Heart right ventricle (tissue), 16 donors: Measurements from ENCODE around the gene SLC31A2. TPM values are rescaled to one million over a fixed set of nuclear protein-coding genes. Genes with fewer than 3 reads are reported as not detected.

ENCODE experiments used
- ATAC-seq, 8 donors: fragments of 200-7000 bp; cut with Tn5 transposase; one replicate each; pipeline ENCODE4 v1.9.1; 2020; ENCODE audit warnings: mild to moderate bottlenecking in 8 of 8, moderate library complexity in 8 of 8, moderate number of reproducible peaks in 1 of 8
- DNase-seq, 2 donors: peaks; one replicate each; pipeline ENCODE4 v3.0.0-alpha.2; 2020
- H3K27ac ChIP-seq, 10 donors: fragments of 200-600 bp; sonication (generic) in 2 of 10; one replicate each; pipeline versions ENCODE4 v1.5.0 to v1.8.0; 2020 to 2022; ENCODE audit warnings: mild to moderate bottlenecking in 3 of 10
- H3K27me3 ChIP-seq, 7 donors: fragments of 200-600 bp; one replicate each; pipeline ENCODE4 v1.8.0; 2021 to 2022; ENCODE audit warnings: mild to moderate bottlenecking in 2 of 7
- H3K36me3 ChIP-seq, 9 donors: fragments of 200-600 bp; sonication (generic) in 1 of 9; one replicate each; pipeline versions ENCODE4 v1.5.0 to v1.8.0; 2020 to 2022; ENCODE audit warnings: mild to moderate bottlenecking in 2 of 9
- H3K4me1 ChIP-seq, 9 donors: fragments of 200-600 bp; sonication (generic) in 1 of 9; one replicate each; pipeline versions ENCODE4 v1.5.0 to v1.8.0; 2020 to 2022; ENCODE audit warnings: mild to moderate bottlenecking in 4 of 9
- H3K4me3 ChIP-seq, 10 donors: fragments of 200-600 bp; sonication (generic) in 2 of 10; one replicate each; pipeline versions ENCODE4 v1.5.0 to v1.8.0; 2020 to 2022; ENCODE audit warnings: mild to moderate bottlenecking in 7 of 10, moderate library complexity in 2 of 10
- H3K9me3 ChIP-seq, 11 donors: fragments of 200-600 bp in 10 of 11; sonication (generic) in 2 of 11; one replicate each; pipeline versions ENCODE4 v1.5.0 to v1.8.0; 2013 to 2022; ENCODE audit warnings: mild to moderate bottlenecking in 2 of 11, control low read depth in 1 of 11, moderate library complexity in 1 of 11
- WGBS, 2 donors: extraction: QIAGEN DNeasy Blood & Tissue Kit; methylation state at CpG; one replicate each; pipeline ENCODE4 v1.1.7; 2013; ENCODE audit warnings: inconsistent platforms in 1 of 2; 5-methylcytosine and 5-hydroxymethylcytosine counted together
- intact Hi-C, 10 donors: fragments of 100-400 bp; cut with DNase I; formaldehyde crosslinking; loops; one replicate each; pipeline versions ENCODE4 v1.11.1 to v1.14.2; 2022
- polyA plus RNA-seq, 2 donors: library from polyadenylated mRNA; stranded (reverse); fragments of 200-250 nt; gene quantifications; one replicate each; pipeline ENCODE4 v1.2.3, GENCODE V29; 2013
- total RNA-seq, 10 donors: library from RNA; stranded (reverse); fragmentation: NEBNext Ultra II Directional in 3 of 10; extraction: Animal tissue kit (Norgen Biotek cat#: 25700) in 3 of 10; gene quantifications; one replicate each; pipeline versions ENCODE4 v1.2.1 to v1.2.4, GENCODE V29; 2021 to 2023
- TF ChIP-seq, protein P1 (sequence below), 9 donors: fragments of 200-600 bp; sonication (generic) in 2 of 9; IDR thresholded peaks; one replicate each; pipeline versions ENCODE4 v1.5.0 to v1.8.0; 2021 to 2022; ENCODE audit warnings: antibody characterized with exemption in 9 of 9, mild to moderate bottlenecking in 5 of 9, moderate library complexity in 1 of 9
- donor health status: Arrhythmogenic right ventricular cardiomyopathy.
- donor health status: ischemic (EF 13 %, LVEDD 7.1; RV severe dilation, severe dysfunction).
- donor health status: healthy with polysubstance abuse.
- donor health status: DM: no; HTN: yes; CAD: no.
- donor health status: DM: no; HTN: no; CAD: no.
- donor health status: ischemic (EF 25% LVEDD 6.9; RV normal size, moderate dysfunction).
- donor health status: ischemic (EF 25% LVEDD 5.7; RV mildly dilated, moderate dysfunction).
- donor health status: healthy.
- donor health status: DM: yes; HTN: yes; CAD: no.
- donor health status: Ischemic cardiomyopathy.
- donor health status: ischemic (EF 35%, LVEDD 5.7; RV mildly dilated, moderate dysfunction).
- donor health status: nonischemic (EF 11% LVEDD 7.7; RV severe dilation, severe dysfunction).
- donor health status: DM: yes; HTN: yes; CAD: no.
- donor health status: PGD.
- donor health status: ischemic (EF 29% LVEDD 5.4; RV normal size, mild dysfunction).
- donor health status: nonischemic (EF 23%, LVEDD 6.1; RV moderate dilation, normal function).

SLC31A2 gene
- total and polyA plus RNA-seq, 12 donors, result 6.8 to 19.3 (median 9.7) TPM

DNA sequence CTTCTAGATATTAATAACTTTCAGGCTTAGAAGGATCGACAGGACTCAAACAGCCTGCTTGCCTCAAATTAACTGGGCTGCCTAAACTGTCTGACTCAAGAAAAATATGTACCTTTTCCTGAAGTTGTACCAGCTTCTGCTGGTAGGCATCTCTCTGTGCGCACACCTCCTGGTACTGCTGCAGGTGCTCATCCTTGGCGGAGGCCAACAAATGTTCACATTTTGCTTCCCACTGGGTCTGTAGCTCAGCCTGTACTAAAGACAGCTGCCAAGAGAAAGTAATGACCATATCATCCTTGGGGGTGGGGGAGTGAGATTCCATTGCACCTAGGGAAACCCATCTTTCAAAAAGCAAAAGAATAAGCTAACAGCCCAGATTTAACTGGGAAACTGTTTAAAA, 22.5 kb downstream of the SLC31A2 start:
- H3K36me3 ChIP-seq, result peaks cover 0 to 100% (median 79%) of the 10 kb centered on the region in 9 donors
- WGBS, 2 donors, result 78 to 86% methylated on average over 3 of the region's 3 CpGs
- no peak for DNase-seq
- H3K4me1 ChIP-seq, result peaks cover 0 to 8% (median 0%) of the 10 kb centered on the region in 9 donors
- H3K27me3 ChIP-seq, result no peaks in the 10 kb centered on the region
- no peak for ATAC-seq
- TF ChIP-seq, protein P1, sequence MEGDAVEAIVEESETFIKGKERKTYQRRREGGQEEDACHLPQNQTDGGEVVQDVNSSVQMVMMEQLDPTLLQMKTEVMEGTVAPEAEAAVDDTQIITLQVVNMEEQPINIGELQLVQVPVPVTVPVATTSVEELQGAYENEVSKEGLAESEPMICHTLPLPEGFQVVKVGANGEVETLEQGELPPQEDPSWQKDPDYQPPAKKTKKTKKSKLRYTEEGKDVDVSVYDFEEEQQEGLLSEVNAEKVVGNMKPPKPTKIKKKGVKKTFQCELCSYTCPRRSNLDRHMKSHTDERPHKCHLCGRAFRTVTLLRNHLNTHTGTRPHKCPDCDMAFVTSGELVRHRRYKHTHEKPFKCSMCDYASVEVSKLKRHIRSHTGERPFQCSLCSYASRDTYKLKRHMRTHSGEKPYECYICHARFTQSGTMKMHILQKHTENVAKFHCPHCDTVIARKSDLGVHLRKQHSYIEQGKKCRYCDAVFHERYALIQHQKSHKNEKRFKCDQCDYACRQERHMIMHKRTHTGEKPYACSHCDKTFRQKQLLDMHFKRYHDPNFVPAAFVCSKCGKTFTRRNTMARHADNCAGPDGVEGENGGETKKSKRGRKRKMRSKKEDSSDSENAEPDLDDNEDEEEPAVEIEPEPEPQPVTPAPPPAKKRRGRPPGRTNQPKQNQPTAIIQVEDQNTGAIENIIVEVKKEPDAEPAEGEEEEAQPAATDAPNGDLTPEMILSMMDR (IDR thresholded peaks at IDR 0.05), result no peak
- no peak overlapping the region for H3K4me3 ChIP-seq
- no peak overlapping the region for H3K27ac ChIP-seq
- intact Hi-C loops, result no loop called here
- H3K9me3 ChIP-seq, result no peaks in the 10 kb centered on the region

DNA sequence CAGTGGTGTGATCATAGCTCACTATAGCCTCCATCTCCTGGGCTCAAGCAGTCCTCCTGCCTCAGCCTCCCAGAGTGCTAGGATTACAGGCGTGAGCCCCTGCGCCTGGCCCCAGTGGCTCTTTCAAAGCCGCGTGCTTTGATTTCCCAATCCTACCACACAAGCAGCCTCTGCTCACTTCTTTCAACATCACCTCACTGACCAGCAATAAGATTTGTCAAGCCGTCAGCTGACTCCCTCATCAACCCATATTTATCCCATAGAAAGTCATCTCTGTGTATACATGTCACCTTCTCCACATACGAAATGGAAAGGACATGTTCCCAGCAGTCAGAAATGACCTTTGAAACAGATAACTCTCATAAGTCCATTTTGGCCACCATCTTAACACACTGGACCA, 26.0 kb downstream of the SLC31A2 start:
- WGBS, 2 donors, result 94 to 97% methylated on average over 6 of the region's 6 CpGs
- TF ChIP-seq, protein P1 (IDR thresholded peaks at IDR 0.05), result no peak
- H3K27me3 ChIP-seq, result no peaks in the 10 kb centered on the region
- intact Hi-C loops, result no loop called here
- H3K4me3 ChIP-seq, result no peak overlapping the region
- DNase-seq, result no peak
- H3K27ac ChIP-seq, result peak overlapping the region in 1 of 10 donors; percentile 7
- ATAC-seq, result no peak
- no peaks in the 10 kb centered on the region for H3K9me3 ChIP-seq
- H3K36me3 ChIP-seq, result peaks cover 0 to 100% (median 66%) of the 10 kb centered on the region in 9 donors
- H3K4me1 ChIP-seq, result peaks cover 0 to 17% (median 5%) of the 10 kb centered on the region in 9 donors

DNA sequence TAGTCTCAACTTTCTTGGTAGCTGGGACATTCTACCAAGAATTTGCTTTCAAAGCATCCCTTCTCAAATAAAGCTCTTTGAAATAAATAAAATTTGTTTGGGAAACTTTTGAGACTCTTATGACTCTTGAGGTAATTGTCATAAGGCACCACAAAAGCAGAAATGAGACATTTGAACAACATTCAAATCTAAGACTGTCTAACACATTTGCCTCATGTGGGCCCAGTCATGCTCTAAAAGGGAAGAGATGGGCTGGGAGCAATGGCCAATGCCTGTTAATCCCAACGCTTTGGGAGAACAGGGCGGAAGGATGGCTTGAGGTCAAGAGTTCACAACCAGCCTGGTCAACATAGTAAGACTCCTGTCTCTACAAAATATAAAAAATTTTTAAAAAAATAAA, 26.4 kb downstream of the SLC31A2 start:
- 96 to 97% methylated on average over 2 of the region's 2 CpGs for WGBS, 2 donors
- Histone ChIP-seq H3K27me3 (no peaks in the 10 kb centered on the region), H3K4me3 (no peak overlapping the region), H3K9me3 (no peaks in the 10 kb centered on the region), H3K36me3 (peaks cover 0 to 100% (median 70%) of the 10 kb centered on the region in 9 donors), H3K4me1 (peaks cover 0 to 17% (median 5%) of the 10 kb centered on the region in 9 donors), H3K27ac (no peak overlapping the region)
- no peak for DNase-seq
- TF ChIP-seq, protein P1 (IDR thresholded peaks at IDR 0.05), result no peak
- intact Hi-C loops, result no loop called here
- ATAC-seq, result no peak

DNA sequence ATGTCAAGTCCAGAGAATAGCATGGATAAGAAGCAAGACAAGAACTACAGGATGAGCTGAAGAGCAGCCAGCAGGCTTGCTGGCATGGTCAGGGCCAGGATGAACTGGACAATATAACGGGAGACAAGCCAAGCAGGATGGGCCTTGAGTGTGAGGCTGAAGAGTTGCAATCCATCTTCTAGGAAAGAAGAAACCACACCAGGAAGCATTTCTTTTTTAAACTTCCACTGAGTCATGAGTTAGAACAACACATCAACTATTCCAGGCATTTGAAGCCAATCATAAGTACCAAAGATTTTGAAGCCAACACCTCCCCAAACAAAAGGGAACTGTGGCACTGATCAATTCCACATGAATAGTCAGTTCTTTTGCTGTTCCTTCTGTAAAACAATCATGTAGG, 27.3 kb downstream of the SLC31A2 start:
- no peak for ATAC-seq

More for the DNA sequence above, 27.3 kb downstream of the SLC31A2 start:
- Histone ChIP-seq H3K36me3 (peaks cover 0 to 100% (median 69%) of the 10 kb centered on the region in 9 donors), H3K4me1 (peaks cover 0 to 17% (median 3%) of the 10 kb centered on the region in 9 donors), H3K4me3 (no peak overlapping the region), H3K9me3 (no peaks in the 10 kb centered on the region), H3K27ac (no peak overlapping the region), H3K27me3 (no peaks in the 10 kb centered on the region)
- TF ChIP-seq, protein P1 (IDR thresholded peaks at IDR 0.05), result no peak
- WGBS, 2 donors, result 91 to 95% methylated on average over 1 of the region's 1 CpG
- intact Hi-C loops, result no loop called here
- no peak for DNase-seq
